GM19099 (cell line): Measurements from ENCODE around the gene PLEKHG5.

Experiments
- POLR2A ChIP-seq: IDR thresholded peaks from 3 replicates; pipeline ENCODE4 v1.6.1; 2011; ENCODE audit warnings: low read depth; ENCODE audit not compliant: insufficient read length; ENCODE audit errors: extremely low read depth

The PLEKHG5 gene

GRCh38 chr1:6505367-6506209, 14.1 kb upstream of the PLEKHG5 start:
- TF ChIP-seq POLR2A: no peak

- no peak for TF ChIP-seq POLR2A
Observed at GRCh38 chr1:6504887-6505286, 13.4 kb upstream of the PLEKHG5 start.

- TF ChIP-seq POLR2A: no peak
Observed at GRCh38 chr1:6503884-6504602, 12.6 kb upstream of the PLEKHG5 start.

- no peak for TF ChIP-seq POLR2A
Observed at GRCh38 chr1:6502000-6502891, 10.8 kb upstream of the PLEKHG5 start.

GRCh38 chr1:6501279-6501813, 9.9 kb upstream of the PLEKHG5 start:
- no peak for TF ChIP-seq POLR2A

- no peak for TF ChIP-seq POLR2A
Observed at GRCh38 chr1:6500544-6501278, 9.2 kb upstream of the PLEKHG5 start.

- no peak for TF ChIP-seq POLR2A
Observed at GRCh38 chr1:6499296-6499695, 7.8 kb upstream of the PLEKHG5 start.

- TF ChIP-seq POLR2A: no peak
Observed at GRCh38 chr1:6498576-6499111, 7.2 kb upstream of the PLEKHG5 start.

GRCh38 chr1:6497867-6498575, 6.6 kb upstream of the PLEKHG5 start:
- TF ChIP-seq POLR2A: no peak

- no peak for TF ChIP-seq POLR2A
Observed at GRCh38 chr1:6497215-6497866, 5.9 kb upstream of the PLEKHG5 start.

GRCh38 chr1:6496890-6497214, 5.4 kb upstream of the PLEKHG5 start:
- no peak for TF ChIP-seq POLR2A

- TF ChIP-seq POLR2A: no peak
Observed at GRCh38 chr1:6496365-6496721, 4.9 kb upstream of the PLEKHG5 start.
